HCT116 (cell line): ENCODE results near the gene ADCY10. TPM values are rescaled to one million over a fixed set of nuclear protein-coding genes. Genes with fewer than 3 reads are reported as not detected.

Experiments used
- ATAC-seq: fragments of 200-7000 bp; cut with Tn5 transposase; 2 replicates; pipeline ENCODE4 v1.9.1; 2020; ENCODE audit warnings: mild to moderate bottlenecking, moderate library complexity
- BruUV-seq: library from RNA; stranded (reverse); fragments of 400-500 nt; replicated peaks from 2 replicates; lab custom pipeline; 2021; lab: Mats Ljungman, UMichigan
- CTCF ChIA-PET: fragments of 300-600 bp; sonication (Branson Sonifier 250); formaldehyde crosslinking; loops from one replicate; lab custom pipeline; 2021; ENCODE audit warnings: antibody characterized with exemption; lab: Charles Lee
- POLR2A ChIA-PET: fragments of 300-600, 350-600 bp; sonication (Branson Sonifier 250); formaldehyde crosslinking; loops from one replicate; lab custom pipeline; 2021; ENCODE audit warnings: antibody characterized with exemption; lab: Charles Lee
- RAD21 ChIA-PET, 2 experiments: fragments of 300-600 bp; sonication (Branson Sonifier 250); formaldehyde crosslinking; loops; one replicate each; lab custom pipeline; 2023; ENCODE audit warnings: low total read pairs in 2 of 2; ENCODE audit not compliant: uncharacterized antibody in 2 of 2, unreplicated experiment in 2 of 2, low non-redundant PET in 1 of 2; lab: Charles Lee
- DNase-seq: peaks from one replicate; pipeline ENCODE4 v3.0.0-alpha.2; 2010; ENCODE audit warnings: low read depth, low spot score
- H2AFZ ChIP-seq: fragments of 200-600 bp; shearing (Covaris generic), sonication (generic); 2 replicates; pipeline ENCODE4 v1.6.1; 2017; ENCODE audit warnings: low read depth, mixed run types, mixed read lengths, antibody characterized with exemption, low read length; ENCODE audit not compliant: poor library complexity, severe bottlenecking
- H3K27ac ChIP-seq: 2 replicates; pipeline ENCODE4 v1.5.1; 2012; ENCODE audit warnings: low read depth, low read length
- H3K27me3 ChIP-seq: fragments of 200-600 bp; sonication (generic); 2 replicates; pipeline ENCODE4 v1.6.1; 2016; ENCODE audit warnings: mixed run types, low read length, mixed read lengths; ENCODE audit not compliant: insufficient read depth
- H3K36me3 ChIP-seq, 2 experiments: fragments of 200-500 bp in 1 of 2; fragments of 200-600 bp in 1 of 2; sonication (Bioruptor generic) in 1 of 2; sonication (generic) in 1 of 2; 2 replicates each; pipeline versions ENCODE4 v1.5.1 to v1.6.1; 2014 to 2016; ENCODE audit warnings: low read length in 2 of 2, inconsistent platforms in 1 of 2, mixed read lengths in 1 of 2, mixed run types in 1 of 2; ENCODE audit not compliant: insufficient read depth in 2 of 2, control insufficient read depth in 1 of 2
- H3K4me1 ChIP-seq, 2 experiments: fragments of 200-600 bp in 1 of 2; sonication (generic) in 1 of 2; 2 replicates each; pipeline versions ENCODE4 v1.5.1 to v1.6.1; 2012 to 2017; ENCODE audit warnings: low read length in 2 of 2, inconsistent platforms in 1 of 2, mild to moderate bottlenecking in 1 of 2, mixed read lengths in 1 of 2, mixed run types in 1 of 2, moderate library complexity in 1 of 2; ENCODE audit not compliant: insufficient read depth in 2 of 2, control insufficient read depth in 1 of 2
- H3K4me2 ChIP-seq: fragments of 200-600 bp; sonication (generic); 2 replicates; pipeline ENCODE4 v1.6.1; 2017; ENCODE audit warnings: mixed run types, low read length, mixed read lengths
- H3K4me3 ChIP-seq, 2 experiments: fragments of 200-600 bp in 1 of 2; sonication (generic) in 1 of 2; replicated peaks in 1 of 2; 2 replicates each; pipeline ENCODE4 v1.5.1; 2011 to 2016; ENCODE audit warnings: low read length in 2 of 2, control low read depth in 1 of 2, low read depth in 1 of 2, mild to moderate bottlenecking in 1 of 2, mixed read lengths in 1 of 2, mixed run types in 1 of 2
- H3K79me2 ChIP-seq: fragments of 200-600 bp; sonication (generic); 2 replicates; pipeline ENCODE4 v1.6.1; 2017; ENCODE audit warnings: mild to moderate bottlenecking, mixed run types, low read length, moderate library complexity, mixed read lengths; ENCODE audit not compliant: insufficient read depth
- H3K9ac ChIP-seq: fragments of 200-600 bp; sonication (generic); 2 replicates; pipeline ENCODE4 v1.6.1; 2016; ENCODE audit warnings: low read length, mixed read lengths
- H3K9me2 ChIP-seq: fragments of 200-600 bp; sonication (generic), shearing (Covaris generic); 2 replicates; pipeline ENCODE4 v1.6.1; 2017; ENCODE audit warnings: mixed run types, mild to moderate bottlenecking, moderate library complexity; ENCODE audit not compliant: insufficient read depth
- H3K9me3 ChIP-seq, 2 experiments: fragments of 200-500 bp in 1 of 2; fragments of 200-600 bp in 1 of 2; sonication (Bioruptor generic) in 1 of 2; sonication (generic) in 1 of 2; 2 replicates each; pipeline ENCODE4 v1.6.1; 2014 to 2017; ENCODE audit warnings: low read length in 2 of 2, mixed read lengths in 2 of 2, inconsistent platforms in 1 of 2, low read depth in 1 of 2, mild to moderate bottlenecking in 1 of 2, mixed run types in 1 of 2, moderate library complexity in 1 of 2; ENCODE audit not compliant: control insufficient read depth in 1 of 2, insufficient read depth in 1 of 2
- H4K20me1 ChIP-seq: fragments of 200-600 bp; sonication (generic), shearing (Covaris generic); 2 replicates; pipeline ENCODE4 v1.6.1; 2017; ENCODE audit warnings: mixed run types, mild to moderate bottlenecking, moderate library complexity; ENCODE audit not compliant: insufficient read depth
- CEBPB ChIP-seq: IDR thresholded peaks from 2 replicates; pipeline ENCODE4 v1.6.1; 2012; ENCODE audit warnings: low read depth
- EGR1 ChIP-seq: IDR thresholded peaks from 2 replicates; pipeline ENCODE4 v1.6.1; 2012; ENCODE audit warnings: low read depth
- EZH2 ChIP-seq: fragments of 200-600 bp; sonication (generic); IDR thresholded peaks from 2 replicates; pipeline ENCODE4 v1.6.1; 2017; ENCODE audit warnings: antibody characterized with exemption, mixed run types
- EZH2phosphoT487 ChIP-seq: fragments of 200-600 bp; IDR thresholded peaks from 2 replicates; pipeline ENCODE4 v1.6.1; 2018; ENCODE audit warnings: antibody characterized with exemption, borderline replicate concordance
- FOSL1 ChIP-seq: IDR thresholded peaks from 2 replicates; pipeline ENCODE4 v1.6.1; 2012; ENCODE audit warnings: low read depth
- JUND ChIP-seq: IDR thresholded peaks from 2 replicates; pipeline ENCODE4 v1.6.1; 2012
- POLR2A ChIP-seq: IDR thresholded peaks from 2 replicates; pipeline ENCODE4 v1.7.0; 2011; ENCODE audit warnings: borderline replicate concordance; ENCODE audit not compliant: insufficient read depth, insufficient read length; ENCODE audit errors: extremely low read depth
- RAD21 ChIP-seq: IDR thresholded peaks from 2 replicates; pipeline ENCODE4 v1.6.1; 2012; ENCODE audit warnings: low read depth, mild to moderate bottlenecking
- REST ChIP-seq: IDR thresholded peaks from 2 replicates; pipeline ENCODE4 v1.6.1; 2012; ENCODE audit warnings: low read depth
- SIN3A ChIP-seq: IDR thresholded peaks from 2 replicates; pipeline ENCODE4 v1.6.1; 2012; ENCODE audit warnings: low read depth
- SRF ChIP-seq: IDR thresholded peaks from 2 replicates; pipeline ENCODE4 v1.6.1; 2012; ENCODE audit warnings: low read depth
- TCF7L2 ChIP-seq: IDR thresholded peaks from 2 replicates; pipeline ENCODE4 v1.7.0; 2011; ENCODE audit warnings: borderline replicate concordance, inconsistent platforms; ENCODE audit not compliant: insufficient read depth, insufficient read length; ENCODE audit errors: extremely low read depth
- YY1 ChIP-seq: IDR thresholded peaks from 2 replicates; pipeline ENCODE4 v1.6.1; 2011; ENCODE audit warnings: low read length, low read depth, moderate library complexity, mild to moderate bottlenecking; ENCODE audit not compliant: insufficient replicate concordance; ENCODE audit errors: extremely low read depth
- ZBTB33 ChIP-seq: IDR thresholded peaks from 2 replicates; pipeline ENCODE4 v1.6.1; 2011; ENCODE audit warnings: mild to moderate bottlenecking, low read length, moderate library complexity; ENCODE audit not compliant: insufficient replicate concordance; ENCODE audit errors: extremely low read depth
- ZFX ChIP-seq: fragments of 450-650 bp; IDR thresholded peaks from 2 replicates; pipeline ENCODE4 v1.6.1; 2017
- ZNF274 ChIP-seq: fragments of 200-500 bp; sonication (Bioruptor generic); IDR thresholded peaks from 2 replicates; pipeline ENCODE4 v1.6.1; 2014; ENCODE audit warnings: mild to moderate bottlenecking, low read depth, low read length, inconsistent platforms
- intact Hi-C: fragments of 100-400 bp; cut with micrococcal nuclease; formaldehyde crosslinking; loops from 2 replicates; pipeline ENCODE4 v1.10.0; 2022
- total RNA-seq: library from RNA; stranded (reverse); gene quantifications from one replicate; pipeline ENCODE4 v1.2.1, GENCODE V29; 2021; ENCODE audit not compliant: unreplicated experiment

ADCY10 gene
- total RNA-seq, 1 experiment from 2014 or later, result 0.30 TPM

GRCh38 chr1:167863921-167864279 is 50.0 kb downstream of the ADCY10 start:
- CTCF ChIA-PET, result no interaction called here
- H3K9ac ChIP-seq, result no peak overlapping the region

More at GRCh38 chr1:167863921-167864279, 50.0 kb downstream of the ADCY10 start:
- H3K36me3 ChIP-seq, result no peaks in the 10 kb centered on the region
- ChIA-PET POLR2A (no interaction called here), RAD21 (no interaction called here)
- no peaks in the 10 kb centered on the region for H3K79me2 ChIP-seq
- H3K4me1 ChIP-seq, result peaks cover 0 to 5% of the 10 kb centered on the region in 2 experiments; a peak in 1 of 4 replicates
- no peak overlapping the region for H3K4me3 ChIP-seq
- no peak overlapping the region for H3K4me2 ChIP-seq
- no peaks in the 10 kb centered on the region for H3K27me3 ChIP-seq
- TF ChIP-seq ZFX, result no peak
- no peak for TF ChIP-seq TCF7L2
- TF ChIP-seq SIN3A, result no peak
- TF ChIP-seq EGR1, result no peak
- no peak for TF ChIP-seq ZBTB33
- TF ChIP-seq EZH2, result no peak
- TF ChIP-seq RAD21, result no peak
- TF ChIP-seq POLR2A, result no peak
- no peak for TF ChIP-seq REST
- TF ChIP-seq CEBPB, result no peak
- TF ChIP-seq FOSL1, result no peak
- no peak for TF ChIP-seq SRF
- no peak for TF ChIP-seq YY1
- TF ChIP-seq EZH2phosphoT487, result no peak
- TF ChIP-seq ZNF274, result no peak
- no peak for TF ChIP-seq JUND
- BruUV-seq, result no TSS peak
- intact Hi-C loops, result no loop called here
- DNase-seq, result no peak
- no peaks in the 10 kb centered on the region for H3K9me2 ChIP-seq
- ATAC-seq, result no peak
- no peaks in the 10 kb centered on the region for H3K9me3 ChIP-seq
- no peaks in the 10 kb centered on the region for H4K20me1 ChIP-seq
- no peak overlapping the region for H3K27ac ChIP-seq
- no peak overlapping the region for H2AFZ ChIP-seq
